A673 (cell line): ENCODE results near the gene ANKRD2. TPM values are rescaled to one million over a fixed set of nuclear protein-coding genes. Genes with fewer than 3 reads are reported as not detected.

Experiments
- BruUV-seq: library from RNA; stranded (reverse); fragments of 400-500 nt; replicated peaks from 2 replicates; lab custom pipeline; 2021; lab: Mats Ljungman, UMichigan
- CTCF ChIA-PET: fragments of 300-600 bp; sonication (Branson Sonifier 250); formaldehyde crosslinking; loops from one replicate; lab custom pipeline; 2022; ENCODE audit warnings: antibody characterized with exemption; lab: Charles Lee
- POLR2A ChIA-PET: fragments of 300-600 bp; sonication (Branson Sonifier 250); formaldehyde crosslinking; loops from one replicate; lab custom pipeline; 2022; ENCODE audit warnings: antibody characterized with exemption; ENCODE audit not compliant: low non-redundant PET; lab: Charles Lee
- DNase-seq: peaks from one replicate; pipeline ENCODE4 v3.0.0-alpha.2; 2015; ENCODE audit warnings: low spot score
- H3K27ac ChIP-seq: fragments of 200-600 bp; sonication (generic); 2 replicates; pipeline ENCODE4 v1.5.1; 2016; ENCODE audit warnings: mixed run types, low read depth, mild to moderate bottlenecking, mixed read lengths, antibody characterized with exemption, low read length; ENCODE audit not compliant: poor library complexity, severe bottlenecking
- H3K27me3 ChIP-seq: fragments of 200-600 bp; sonication (generic); replicated peaks from 2 replicates; pipeline ENCODE4 v1.6.1; 2017; ENCODE audit warnings: mixed run types, low read depth, mild to moderate bottlenecking, mixed read lengths, antibody characterized with exemption, low read length; ENCODE audit not compliant: insufficient read depth, poor library complexity
- H3K36me3 ChIP-seq: fragments of 200-600 bp; sonication (generic); 2 replicates; pipeline ENCODE4 v1.6.1; 2016; ENCODE audit warnings: mixed run types, mild to moderate bottlenecking, mixed read lengths, antibody characterized with exemption, low read length; ENCODE audit not compliant: insufficient read depth, poor library complexity, severe bottlenecking
- H3K4me1 ChIP-seq: fragments of 200-600 bp; sonication (generic); 2 replicates; pipeline ENCODE4 v1.6.1; 2017; ENCODE audit warnings: mixed run types, mild to moderate bottlenecking, mixed read lengths, antibody characterized with exemption, low read length; ENCODE audit not compliant: insufficient read depth, poor library complexity, severe bottlenecking
- H3K4me3 ChIP-seq: fragments of 200-600 bp; sonication (generic); 2 replicates; pipeline ENCODE4 v1.5.1; 2016; ENCODE audit warnings: low read depth, mixed run types, mild to moderate bottlenecking, mixed read lengths, low read length; ENCODE audit not compliant: poor library complexity, severe bottlenecking
- H3K9me3 ChIP-seq: fragments of 200-600 bp; sonication (generic); 2 replicates; pipeline ENCODE4 v1.6.1; 2016; ENCODE audit warnings: mixed run types, low read depth, mild to moderate bottlenecking, mixed read lengths, antibody characterized with exemption, low read length; ENCODE audit not compliant: poor library complexity, severe bottlenecking
- CTCF ChIP-seq: fragments of 300-800, 200-600 bp; sonication (generic); conservative IDR thresholded peaks from 2 replicates; pipeline ENCODE4 v1.5.1; 2017; ENCODE audit warnings: low read depth, mild to moderate bottlenecking, antibody characterized with exemption, low read length, moderate library complexity, mixed read lengths
- EZH2 ChIP-seq: fragments of 200-600 bp; sonication (generic); IDR thresholded peaks from 2 replicates; pipeline ENCODE4 v1.6.1; 2017; ENCODE audit warnings: borderline replicate concordance, low read depth, mild to moderate bottlenecking, mixed read lengths, antibody characterized with exemption, low read length; ENCODE audit not compliant: poor library complexity, severe bottlenecking
- intact Hi-C: fragments of 100-400 bp; cut with micrococcal nuclease; formaldehyde crosslinking; loops from one replicate; pipeline ENCODE4 v1.10.0; 2022; ENCODE audit not compliant: unreplicated experiment
- total RNA-seq: library from RNA; stranded (reverse); gene quantifications from 2 replicates; pipeline ENCODE4 v1.2.3, GENCODE V29; 2021

Gene ANKRD2
- total RNA-seq, 1 experiment from 2014 or later = not detected

- Histone ChIP-seq H3K4me1 (no peaks in the 10 kb centered on the region), H3K27me3 (no peaks in the 10 kb centered on the region), H3K27ac (no peak overlapping the region), H3K4me3 (no peak overlapping the region), H3K9me3 (no peaks in the 10 kb centered on the region), H3K36me3 (no peaks in the 10 kb centered on the region)
- BruUV-seq = no TSS peak
- CTCF ChIA-PET = no interaction called here
- DNase-seq = no peak
- POLR2A ChIA-PET = no interaction called here
- intact Hi-C loops = no loop called here
- TF ChIP-seq EZH2 (no peak), CTCF (no peak)
Measured at GRCh38 chr10:97567891-97568290, 4.7 kb upstream of the ANKRD2 start.

GRCh38 chr10:97570146-97570788 lies 2.3 kb upstream of the ANKRD2 start:
- Histone ChIP-seq H3K36me3 (no peaks in the 10 kb centered on the region), H3K9me3 (no peaks in the 10 kb centered on the region), H3K4me1 (no peaks in the 10 kb centered on the region), H3K4me3 (no peak overlapping the region), H3K27me3 (no peaks in the 10 kb centered on the region), H3K27ac (no peak overlapping the region)
- TF ChIP-seq CTCF = no peak
- TF ChIP-seq EZH2 = no peak
- POLR2A ChIA-PET = no interaction called here
- intact Hi-C loops = loop anchor here (5.0 kb wide), 1 partner anchor 162 kb away; no protein-coding TSS in a partner anchor
- no TSS peak for BruUV-seq
- CTCF ChIA-PET = no interaction called here
- DNase-seq = no peak

- BruUV-seq = no TSS peak
- H3K9me3 ChIP-seq = no peaks in the 10 kb centered on the region
- no peak overlapping the region for H3K27ac ChIP-seq
- no peak for TF ChIP-seq EZH2
- H3K4me1 ChIP-seq = no peaks in the 10 kb centered on the region
- DNase-seq = no peak
- CTCF ChIA-PET = no interaction called here
- no peak overlapping the region for H3K4me3 ChIP-seq
- intact Hi-C loops = loop anchor here (5.0 kb wide), 1 partner anchor 161 kb away; no protein-coding TSS in a partner anchor
- H3K27me3 ChIP-seq = no peaks in the 10 kb centered on the region
- H3K36me3 ChIP-seq = no peaks in the 10 kb centered on the region
- POLR2A ChIA-PET = no interaction called here
Measured at GRCh38 chr10:97570789-97571471, 1.6 kb upstream of the ANKRD2 start.
